Measurements from ENCODE around the gene WWC2.

Gene WWC2

GRCh38 chr4:183200453-183200852, 101.4 kb downstream of the WWC2 start:
- TF ChIP-seq FOXM1 (IDR thresholded peaks at IDR 0.05; ENCODE audit: borderline replicate concordance, low read depth) (no peak), TCF12 (IDR thresholded peaks at IDR 0.05; ENCODE audit: low read depth) (peak; percentile 80), EP300 (IDR thresholded peaks at IDR 0.05; ENCODE audit: borderline replicate concordance) (peak; percentile 73; the same call in 1 of the 2 replicates), TEAD4 (IDR thresholded peaks at IDR 0.05) (peak; percentile 80), NFIC (IDR thresholded peaks at IDR 0.05) (peak; percentile 99), CREB1 (IDR thresholded peaks at IDR 0.05; ENCODE audit: low read depth) (no peak), RAD21 (IDR thresholded peaks at IDR 0.05; ENCODE audit: low read depth) (peak; percentile 37), CEBPB (IDR thresholded peaks at IDR 0.05) (no peak), REST (IDR thresholded peaks at IDR 0.05; ENCODE audit: low read depth) (no peak), ZBTB7A (IDR thresholded peaks at IDR 0.05; ENCODE audit: low read depth) (no peak), USF1 (IDR thresholded peaks at IDR 0.05) (peak; percentile 92), MAX (IDR thresholded peaks at IDR 0.05) (peak; percentile 92), TAF1 (IDR thresholded peaks at IDR 0.05; ENCODE audit: low read depth) (no peak), YY1 (IDR thresholded peaks at IDR 0.05; ENCODE audit: low read depth) (0 out of 2 replicates have a peak, but pooled peaks have one; percentile 20), EGR1 (IDR thresholded peaks at IDR 0.05) (no peak)

GRCh38 chr4:183201331-183201730, 102.3 kb downstream of the WWC2 start:
- TF ChIP-seq MAX (IDR thresholded peaks at IDR 0.05) = no peak
- no peak for TF ChIP-seq EGR1 (IDR thresholded peaks at IDR 0.05)
- no peak for TF ChIP-seq TCF12 (IDR thresholded peaks at IDR 0.05; ENCODE audit: low read depth)
- TF ChIP-seq TEAD4 (IDR thresholded peaks at IDR 0.05) = no peak
- TF ChIP-seq NFIC (IDR thresholded peaks at IDR 0.05) = no peak
- no peak for TF ChIP-seq RAD21 (IDR thresholded peaks at IDR 0.05; ENCODE audit: low read depth)
- TF ChIP-seq ZBTB7A (IDR thresholded peaks at IDR 0.05; ENCODE audit: low read depth) = no peak
- TF ChIP-seq FOXM1 (IDR thresholded peaks at IDR 0.05; ENCODE audit: borderline replicate concordance, low read depth) = no peak
- no peak for TF ChIP-seq CEBPB (IDR thresholded peaks at IDR 0.05)
- TF ChIP-seq TAF1 (IDR thresholded peaks at IDR 0.05; ENCODE audit: low read depth) = no peak
- no peak for TF ChIP-seq CREB1 (IDR thresholded peaks at IDR 0.05; ENCODE audit: low read depth)

- no peak for TF ChIP-seq TAF1 (IDR thresholded peaks at IDR 0.05; ENCODE audit: low read depth)
- TF ChIP-seq NFIC (IDR thresholded peaks at IDR 0.05) = no peak
- no peak for TF ChIP-seq REST (IDR thresholded peaks at IDR 0.05; ENCODE audit: low read depth)
- TF ChIP-seq ZBTB7A (IDR thresholded peaks at IDR 0.05; ENCODE audit: low read depth) = no peak
- TF ChIP-seq USF1 (IDR thresholded peaks at IDR 0.05) = no peak
- TF ChIP-seq CEBPB (IDR thresholded peaks at IDR 0.05) = no peak
- no peak for TF ChIP-seq RAD21 (IDR thresholded peaks at IDR 0.05; ENCODE audit: low read depth)
- TF ChIP-seq CREB1 (IDR thresholded peaks at IDR 0.05; ENCODE audit: low read depth) = no peak
- TF ChIP-seq EGR1 (IDR thresholded peaks at IDR 0.05) = no peak
- TF ChIP-seq MAX (IDR thresholded peaks at IDR 0.05) = no peak
- TF ChIP-seq EP300 (IDR thresholded peaks at IDR 0.05; ENCODE audit: borderline replicate concordance) = no peak
- no peak for TF ChIP-seq TCF12 (IDR thresholded peaks at IDR 0.05; ENCODE audit: low read depth)
- no peak for TF ChIP-seq YY1 (IDR thresholded peaks at IDR 0.05; ENCODE audit: low read depth)
- TF ChIP-seq TEAD4 (IDR thresholded peaks at IDR 0.05) = no peak
- no peak for TF ChIP-seq FOXM1 (IDR thresholded peaks at IDR 0.05; ENCODE audit: borderline replicate concordance, low read depth)
Observed at GRCh38 chr4:183202523-183202922, 103.5 kb downstream of the WWC2 start.

GRCh38 chr4:183204793-183205192, 105.7 kb downstream of the WWC2 start:
- TF ChIP-seq YY1 (IDR thresholded peaks at IDR 0.05; ENCODE audit: low read depth) (no peak), REST (IDR thresholded peaks at IDR 0.05; ENCODE audit: low read depth) (no peak), CREB1 (IDR thresholded peaks at IDR 0.05; ENCODE audit: low read depth) (no peak), TAF1 (IDR thresholded peaks at IDR 0.05; ENCODE audit: low read depth) (no peak), ZBTB7A (IDR thresholded peaks at IDR 0.05; ENCODE audit: low read depth) (no peak), EGR1 (IDR thresholded peaks at IDR 0.05) (no peak), USF1 (IDR thresholded peaks at IDR 0.05) (no peak), TCF12 (IDR thresholded peaks at IDR 0.05; ENCODE audit: low read depth) (no peak), CEBPB (IDR thresholded peaks at IDR 0.05) (no peak), MAX (IDR thresholded peaks at IDR 0.05) (no peak), RAD21 (IDR thresholded peaks at IDR 0.05; ENCODE audit: low read depth) (no peak), FOXM1 (IDR thresholded peaks at IDR 0.05; ENCODE audit: borderline replicate concordance, low read depth) (no peak), NFIC (IDR thresholded peaks at IDR 0.05) (no peak), TEAD4 (IDR thresholded peaks at IDR 0.05) (no peak), EP300 (IDR thresholded peaks at IDR 0.05; ENCODE audit: borderline replicate concordance) (no peak)

All from Ishikawa (cell line).